ENCODE data around the gene L1CAM. TPM values are rescaled to one million over a fixed set of nuclear protein-coding genes. Genes with fewer than 3 reads are reported as not detected.

Gene L1CAM
- total and polyA plus RNA-seq, 2 of the 8 experiments (the other 6 are each of a cell fraction or from before 2014, with no cell fraction given): 11.0 to 43.0 TPM

DNA sequence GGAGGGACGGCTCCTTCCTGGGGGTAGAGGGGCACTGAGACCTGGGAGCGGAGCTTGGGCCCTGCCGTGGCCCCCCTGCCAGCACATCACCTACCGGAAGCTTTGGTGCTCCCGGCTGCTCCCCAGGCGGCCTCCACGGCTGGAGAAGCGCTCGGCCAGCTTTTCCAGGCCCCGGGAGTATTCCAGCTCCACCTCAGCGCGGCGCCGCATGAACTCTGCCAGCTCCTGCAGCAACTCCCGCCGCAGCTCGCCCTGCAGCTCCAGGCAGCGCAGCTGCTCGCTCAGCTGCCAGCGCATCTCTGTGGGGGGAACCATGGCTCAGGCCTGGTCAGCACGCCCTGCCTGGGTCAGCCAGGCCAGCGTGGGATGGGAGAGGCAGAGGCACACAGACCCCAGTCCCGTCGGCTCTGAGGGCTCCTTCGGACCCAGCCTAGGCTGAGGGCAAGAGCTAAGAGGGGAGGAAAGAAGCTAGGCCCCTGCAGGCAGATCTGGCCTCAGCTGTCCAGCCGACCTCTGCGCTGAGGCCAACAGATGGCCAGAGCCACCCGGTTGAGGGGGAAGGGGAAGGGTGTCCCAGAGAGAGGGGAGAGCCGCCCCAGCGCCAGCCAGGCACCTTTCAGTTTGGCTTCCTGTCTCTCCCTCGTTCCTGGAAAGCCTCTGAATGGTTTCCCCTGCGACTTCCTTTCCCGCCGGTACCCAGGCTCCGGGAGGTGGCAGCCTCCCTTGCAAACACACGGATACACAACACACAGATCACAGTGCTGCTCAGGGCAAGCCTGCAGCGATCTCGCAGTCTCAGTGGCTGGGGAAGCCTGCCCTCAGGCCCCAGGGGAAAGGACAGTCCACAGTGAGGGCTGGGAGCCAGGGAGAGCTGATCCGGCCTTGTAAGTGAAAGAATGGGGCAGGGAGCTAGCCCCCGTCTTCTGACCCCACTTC lies 35.8 kb upstream of the L1CAM start:
- no peak overlapping the region for H2BK12ac ChIP-seq (ENCODE audit: low read depth, low read length)
- no peak overlapping the region for H4K8ac ChIP-seq (ENCODE audit: extremely low read depth, insufficient read depth, low read length)
- H2AFZ ChIP-seq (ENCODE audit: low read length): no peak overlapping the region
- 92% methylated on average over 23 of the region's 40 CpGs; no CpG with 5 or more reads in 1 of the 2 experiments for WGBS, 2 experiments (ENCODE audit: extremely low coverage in 1 of 2, insufficient coverage in 1 of 2, insufficient read length in 1 of 2, insufficient replicate concordance in 2 of 2, low coverage in 1 of 2, low lambda C conversion rate in 2 of 2, missing lambda C conversion rate in 1 of 2)
- H2BK15ac ChIP-seq (ENCODE audit: low read length): no peak overlapping the region
- H3K36me3 ChIP-seq (ENCODE audit: control insufficient read depth in 2 of 4, insufficient read depth in 4 of 4, low read length in 3 of 4): 0 out of 8 replicates have a peak, but pooled peaks cover 0 to 2% (median 0%) of the 10 kb centered on the region in 4 experiments
- no peak overlapping the region for H3K18ac ChIP-seq (ENCODE audit: extremely low read depth, low read length)
- H3K9me3 ChIP-seq (ENCODE audit: insufficient read depth in 2 of 2, low read depth in 1 of 2, low read length in 1 of 2): no peaks in the 10 kb centered on the region
- H3K27me3 ChIP-seq (replicated peaks in 1 of 4; ENCODE audit: control insufficient read depth in 3 of 4, extremely low read depth in 1 of 4, insufficient read depth in 3 of 4, low read length in 3 of 4): no peaks in the 10 kb centered on the region
- no peak overlapping the region for H2BK120ac ChIP-seq (replicated peaks; ENCODE audit: low read depth, low read length)
- peaks cover 0 to 3% of the 10 kb centered on the region in 2 experiments; a peak in 1 of 4 replicates for H3K79me2 ChIP-seq (ENCODE audit: control insufficient read depth in 1 of 2, insufficient read depth in 2 of 2, low read length in 2 of 2)
- H4K5ac ChIP-seq (ENCODE audit: insufficient read length, low read depth, low read length): no peak overlapping the region
- no peak overlapping the region for H3K14ac ChIP-seq (ENCODE audit: insufficient read length)
- H3K9ac ChIP-seq (replicated peaks in 1 of 4; ENCODE audit: extremely low read depth in 1 of 4, low read depth in 3 of 4, low read length in 3 of 4): peak overlapping the region in 1 of 4 experiments; percentile 18; a peak in 1 of 7 replicates
- peaks cover 6% of the 10 kb centered on the region; the same call in 1 of the 2 replicates for H3K23me2 ChIP-seq (ENCODE audit: low read depth, low read length)
- no peak overlapping the region for H4K91ac ChIP-seq (replicated peaks; ENCODE audit: insufficient read length, low read length)
- H2AK5ac ChIP-seq (ENCODE audit: low read depth, low read length): no peak overlapping the region
- H3K4me3 ChIP-seq (ENCODE audit: extremely low read depth in 1 of 4, insufficient read depth in 2 of 4, low read depth in 3 of 4, low read length in 4 of 4): no peak overlapping the region
- no peak overlapping the region for H3K56ac ChIP-seq (replicated peaks; ENCODE audit: insufficient read length, low read depth, low read length)
- no peak overlapping the region for H3K4ac ChIP-seq (replicated peaks; ENCODE audit: insufficient read length, low read depth, low read length)
- H3K4me1 ChIP-seq (replicated peaks in 1 of 4; ENCODE audit: control insufficient read depth in 3 of 4, insufficient read depth in 4 of 4, low read length in 3 of 4): peaks cover 3 to 7% (median 4%) of the 10 kb centered on the region in 4 experiments; a peak in 6 of 7 replicates
- ChIA-PET CTCF (ENCODE audit: partially characterized antibody) (interaction anchor here (0.8 to 19.6 kb wide), 11 partner anchors 11 to 487 kb away, joined by 3 to 272 read pairs (median 3); partner anchors contain the start of genes DNASE1L1 and RENBP), POLR2A (ENCODE audit: partially characterized antibody) (interaction anchor here (1.0 to 14.9 kb wide), 5 partner anchors 13 to 59 kb away, joined by 3 to 231 read pairs (median 9); partner anchors contain the start of genes HCFC1, NAA10 and RENBP)
- no peaks in the 10 kb centered on the region; the same call in 1 of the 2 replicates for H3K79me1 ChIP-seq (ENCODE audit: low read depth, low read length)
- H3K27ac ChIP-seq (ENCODE audit: low read depth, low read length): no peak overlapping the region
- no peak overlapping the region for H3K23ac ChIP-seq (ENCODE audit: insufficient read length)
- no peak overlapping the region for H2BK5ac ChIP-seq (ENCODE audit: low read depth, low read length)
- DNase-seq (ENCODE audit: low read depth in 1 of 2, low spot score in 2 of 2) (no peak), FAIRE-seq (no peak)
- peaks cover 0 to 2% of the 10 kb centered on the region in 2 experiments for H4K20me1 ChIP-seq (replicated peaks in 1 of 2; ENCODE audit: control insufficient read depth in 1 of 2, insufficient read depth in 2 of 2, low read length in 2 of 2)
- no peak overlapping the region for H2BK20ac ChIP-seq (ENCODE audit: low read length)
- H3K4me2 ChIP-seq (ENCODE audit: insufficient read depth in 1 of 2, low read depth in 2 of 2, low read length in 2 of 2): no peak overlapping the region
- TF ChIP-seq, protein P1, sequence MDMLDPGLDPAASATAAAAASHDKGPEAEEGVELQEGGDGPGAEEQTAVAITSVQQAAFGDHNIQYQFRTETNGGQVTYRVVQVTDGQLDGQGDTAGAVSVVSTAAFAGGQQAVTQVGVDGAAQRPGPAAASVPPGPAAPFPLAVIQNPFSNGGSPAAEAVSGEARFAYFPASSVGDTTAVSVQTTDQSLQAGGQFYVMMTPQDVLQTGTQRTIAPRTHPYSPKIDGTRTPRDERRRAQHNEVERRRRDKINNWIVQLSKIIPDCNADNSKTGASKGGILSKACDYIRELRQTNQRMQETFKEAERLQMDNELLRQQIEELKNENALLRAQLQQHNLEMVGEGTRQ (IDR thresholded peaks at IDR 0.05; ENCODE audit: low read length): no peak
- TF ChIP-seq SP2 (IDR thresholded peaks at IDR 0.05; ENCODE audit: low read length) (no peak), RNF2 (IDR thresholded peaks at IDR 0.05; ENCODE audit: borderline replicate concordance, low read depth, low read length, missing control alignments, poor library complexity, severe bottlenecking) (no peak), ZNF274 (IDR thresholded peaks at IDR 0.05; ENCODE audit: borderline replicate concordance, extremely low read depth, low read length) (no peak), EGR1 (IDR thresholded peaks at IDR 0.05; ENCODE audit: borderline replicate concordance, low read depth, low read length) (no peak), RXRA (IDR thresholded peaks at IDR 0.05; ENCODE audit: insufficient read depth, low read depth, low read length) (no peak)
- TF ChIP-seq, protein P2, sequence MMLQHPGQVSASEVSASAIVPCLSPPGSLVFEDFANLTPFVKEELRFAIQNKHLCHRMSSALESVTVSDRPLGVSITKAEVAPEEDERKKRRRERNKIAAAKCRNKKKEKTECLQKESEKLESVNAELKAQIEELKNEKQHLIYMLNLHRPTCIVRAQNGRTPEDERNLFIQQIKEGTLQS (IDR thresholded peaks at IDR 0.05; ENCODE audit: insufficient read depth, low read depth, low read length): no peak
- TF ChIP-seq, protein P3, sequence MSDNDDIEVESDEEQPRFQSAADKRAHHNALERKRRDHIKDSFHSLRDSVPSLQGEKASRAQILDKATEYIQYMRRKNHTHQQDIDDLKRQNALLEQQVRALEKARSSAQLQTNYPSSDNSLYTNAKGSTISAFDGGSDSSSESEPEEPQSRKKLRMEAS (IDR thresholded peaks at IDR 0.05): no peak
